Vagina (tissue), 2 donors: ENCODE data around the gene KANSL1L.
"Not testable (repeated sequence)": the region's sequence is repeated elsewhere in the genome, so short reads cannot be mapped to it uniquely, and the experiment has no call there.

Experiments used
- CTCF ChIP-seq, 3 experiments: fragments of 450-650 bp in 2 of 3; fragments of 200-600 bp in 1 of 3; sonication (generic) in 1 of 3; IDR thresholded peaks; one replicate each; pipeline ENCODE4 v1.5.1; 2017 to 2019; ENCODE audit warnings: antibody characterized with exemption in 3 of 3, mild to moderate bottlenecking in 2 of 3, moderate library complexity in 2 of 3
- POLR2A ChIP-seq, 2 donors: fragments of 450-650 bp; IDR thresholded peaks; one replicate each; pipeline ENCODE4 v1.6.1; 2017; ENCODE audit warnings: antibody characterized with exemption in 2 of 2, mild to moderate bottlenecking in 2 of 2, moderate library complexity in 2 of 2

- not testable (repeated sequence) for TF ChIP-seq POLR2A, CTCF (IDR thresholded peaks at IDR 0.05)
These were observed 10.4 kb upstream of the KANSL1L start for GRCh38 chr2:210181606-210182088.
